WI38 (cell line): Measurements from ENCODE around the gene GMCL2.

Experiments
- H3K4me3 ChIP-seq: 2 replicates; pipeline ENCODE4 v1.5.1; 2011; ENCODE audit warnings: low read depth, mild to moderate bottlenecking, control low read depth, low read length
- CTCF ChIP-seq: IDR thresholded peaks from 2 replicates; pipeline ENCODE4 v1.5.1; 2012; ENCODE audit warnings: low read depth, mild to moderate bottlenecking, control low read depth, low read length

Gene GMCL2

GRCh38 chr5:178180141-178180863 lies 6.9 kb downstream of the GMCL2 start:
- TF ChIP-seq CTCF = no peak
- H3K4me3 ChIP-seq = no peak overlapping the region

GRCh38 chr5:178177569-178177968 lies 9.6 kb downstream of the GMCL2 start:
- TF ChIP-seq CTCF = no peak
- no peak overlapping the region for H3K4me3 ChIP-seq

- no peak for TF ChIP-seq CTCF
- no peak overlapping the region for H3K4me3 ChIP-seq
Observed at GRCh38 chr5:178176791-178177190, 10.4 kb downstream of the GMCL2 start.

GRCh38 chr5:178174456-178174855 lies 12.7 kb downstream of the GMCL2 start:
- no peak for TF ChIP-seq CTCF
- no peak overlapping the region for H3K4me3 ChIP-seq

- TF ChIP-seq CTCF = no peak
- H3K4me3 ChIP-seq = no peak overlapping the region
Observed at GRCh38 chr5:178170455-178170854, 16.7 kb downstream of the GMCL2 start.

GRCh38 chr5:178165581-178165980 lies 21.6 kb downstream of the GMCL2 start:
- no peak overlapping the region for H3K4me3 ChIP-seq
- TF ChIP-seq CTCF = no peak

GRCh38 chr5:178163772-178164735 lies 23.1 kb downstream of the GMCL2 start:
- 0 out of 2 replicates have a peak overlapping the region, but pooled peaks have one; percentile 27 for H3K4me3 ChIP-seq

More at GRCh38 chr5:178163772-178164735, 23.1 kb downstream of the GMCL2 start:
- TF ChIP-seq CTCF = peak; percentile 99
